Measurements from ENCODE around the gene RPS19BP1.

The RPS19BP1 gene

DNA sequence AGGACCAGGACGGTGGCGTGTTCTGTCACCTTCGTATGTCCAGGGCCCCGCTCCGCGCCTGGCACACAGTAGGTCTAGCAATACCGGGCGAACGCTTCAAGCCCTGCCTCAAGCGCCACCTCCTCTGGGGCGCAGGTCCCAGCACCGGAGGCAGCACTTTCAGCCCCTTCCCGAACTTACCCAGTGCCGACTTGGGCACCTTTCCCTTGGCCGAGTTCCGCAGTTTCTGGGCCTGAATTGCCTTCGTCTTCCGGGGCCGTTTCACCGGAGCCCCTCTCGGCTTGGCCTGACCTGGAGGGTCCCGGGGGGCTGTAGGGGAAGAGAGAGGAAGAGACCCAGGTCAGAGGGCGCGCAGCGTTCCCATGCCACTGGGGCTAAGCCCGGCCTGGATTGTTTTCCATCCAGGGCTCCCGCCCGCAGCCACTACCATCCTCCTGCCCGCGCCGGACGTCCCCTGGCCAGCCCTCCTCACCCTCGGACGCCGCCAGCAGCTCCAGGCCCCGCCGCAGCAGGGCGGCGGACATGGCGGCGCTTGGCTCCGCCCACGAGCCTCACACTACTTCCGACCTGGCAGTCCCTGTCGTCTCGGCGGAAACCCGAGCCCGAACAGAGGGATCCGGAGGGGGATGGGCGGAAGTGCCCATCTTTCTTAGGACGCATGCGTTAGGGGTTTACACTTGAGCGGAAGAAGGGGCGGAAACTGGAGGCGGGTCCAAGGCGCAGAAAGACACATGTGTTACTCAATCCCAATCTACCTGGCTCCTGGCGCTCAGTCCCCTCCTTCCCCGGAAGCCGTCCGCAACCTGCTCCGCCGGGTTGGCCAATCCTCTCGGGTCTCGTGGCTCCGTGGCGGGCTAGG, at the start of gene RPS19BP1:
Gene RPS19BP1, minus strand, starts transcription at position 534 of the 859 bp plus-strand sequence. Its CDS starts 10 bp downstream, at position 524.
- intact Hi-C loops (cut with DNase I), result loop anchor here (5.0 kb wide), 1 partner anchor 815 kb away; the partner anchor contains the start of gene ADSL
- peak; percentile 96 to 99 (median 98) for DNase-seq

DNA sequence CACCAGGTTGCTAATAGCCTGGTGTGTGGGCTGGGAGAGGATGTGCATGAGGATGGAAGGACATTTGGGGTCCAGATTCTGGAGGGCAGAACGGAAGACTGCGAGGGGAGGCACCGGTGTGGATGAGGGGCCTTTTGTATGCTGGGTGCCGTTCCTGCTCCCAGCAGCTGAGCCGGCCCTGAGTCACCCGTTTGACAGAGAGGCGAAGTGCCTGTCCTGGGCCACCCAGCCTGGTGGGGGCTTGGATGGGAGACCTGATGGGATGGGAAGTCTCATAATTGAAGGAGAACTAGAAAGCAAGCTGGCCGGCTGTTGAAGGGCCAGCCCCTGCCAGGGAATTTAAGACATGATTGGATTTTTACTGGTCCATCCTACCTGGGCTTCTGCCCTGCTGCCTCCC, 48.8 kb upstream of the RPS19BP1 start:
- intact Hi-C loops (cut with DNase I), result no loop called here
- DNase-seq, result peak in 3 of 10 donors; percentile 20 to 79 (median 40)

DNA sequence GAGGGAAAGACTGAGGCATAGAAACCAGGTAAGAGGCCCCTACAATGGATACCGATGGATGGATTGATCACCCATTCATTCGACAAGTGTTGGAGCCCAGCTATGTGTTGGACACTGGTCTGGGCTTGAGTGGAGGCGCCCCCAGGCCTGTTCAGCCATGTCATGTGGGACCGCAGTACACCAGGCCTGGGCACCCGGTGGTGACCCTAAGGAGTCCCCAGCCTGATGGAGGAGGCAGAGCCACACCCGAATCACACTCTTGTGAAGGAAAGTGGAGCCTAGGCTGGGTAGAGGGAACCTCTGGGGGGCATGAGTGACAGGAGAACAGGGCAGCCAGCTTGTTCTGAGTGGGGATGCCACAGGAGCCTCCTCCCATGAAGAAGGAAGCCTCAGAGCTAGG, 48.2 kb upstream of the RPS19BP1 start:
- DNase-seq, result peak in 3 of 10 donors; percentile 35 to 55 (median 50)
- intact Hi-C loops (cut with DNase I), result no loop called here

- intact Hi-C loops (cut with DNase I), result no loop called here
- peak in 2 of 10 donors; percentile 42 to 59 for DNase-seq
These were observed 47.5 kb upstream of the RPS19BP1 start for GRCh38 chr22:39580006-39580441.

GRCh38 chr22:39577900-39578299, 45.4 kb upstream of the RPS19BP1 start:
- DNase-seq, result no peak
- intact Hi-C loops (cut with DNase I), result no loop called here

DNA sequence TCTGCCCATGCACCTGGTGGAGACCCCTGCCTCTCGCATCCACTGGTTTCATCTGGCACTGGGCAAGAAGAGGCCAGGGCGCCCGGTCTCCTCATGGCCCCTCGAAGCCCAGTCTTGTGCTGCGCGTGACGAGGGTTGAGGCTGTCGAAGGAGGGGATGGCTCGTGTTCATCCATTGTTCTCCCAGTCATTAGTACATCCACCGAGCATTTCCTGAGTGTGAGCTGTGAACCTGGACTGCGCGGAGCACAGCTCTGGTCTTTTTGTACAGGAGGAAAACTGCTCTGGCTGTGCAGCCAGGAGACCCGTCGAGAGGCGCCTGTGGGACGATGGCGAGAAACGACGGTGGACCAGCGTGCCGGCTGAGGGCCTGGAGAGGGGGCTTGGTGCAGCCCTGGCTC, 44.8 kb upstream of the RPS19BP1 start:
- intact Hi-C loops (cut with DNase I), result no loop called here
- no peak for DNase-seq

- DNase-seq, result no peak
- intact Hi-C loops (cut with DNase I), result no loop called here
These were observed 43.5 kb upstream of the RPS19BP1 start for GRCh38 chr22:39576027-39576426.

GRCh38 chr22:39575552-39575825, 42.9 kb upstream of the RPS19BP1 start:
- intact Hi-C loops (cut with DNase I), result no loop called here

GRCh38 chr22:39574779-39575551, 42.4 kb upstream of the RPS19BP1 start:
- intact Hi-C loops (cut with DNase I), result no loop called here
- DNase-seq, result no peak

More at GRCh38 chr22:39575552-39575825, 42.9 kb upstream of the RPS19BP1 start:
- DNase-seq, result no peak

DNA sequence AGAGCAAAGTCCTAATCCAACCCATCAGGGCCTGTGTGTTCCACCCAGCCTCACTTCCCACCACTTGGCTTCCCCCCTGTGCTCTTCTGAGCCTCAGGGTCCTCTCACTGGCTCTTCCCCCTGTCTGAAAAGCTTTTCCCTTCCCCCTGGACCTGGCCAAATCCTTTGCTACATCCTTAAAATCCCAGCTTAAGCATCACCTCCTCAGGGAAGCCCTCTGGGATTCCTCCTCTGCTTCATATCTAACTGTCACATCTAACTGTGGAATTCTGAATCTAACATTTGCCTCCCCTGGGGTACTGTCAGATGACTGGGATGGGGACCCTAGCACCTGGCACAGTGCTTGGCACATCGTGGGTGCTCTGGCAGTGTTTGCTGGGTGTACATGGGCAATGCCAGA, 39.0 kb upstream of the RPS19BP1 start:
- intact Hi-C loops (cut with DNase I), result no loop called here
- no peak for DNase-seq

DNA sequence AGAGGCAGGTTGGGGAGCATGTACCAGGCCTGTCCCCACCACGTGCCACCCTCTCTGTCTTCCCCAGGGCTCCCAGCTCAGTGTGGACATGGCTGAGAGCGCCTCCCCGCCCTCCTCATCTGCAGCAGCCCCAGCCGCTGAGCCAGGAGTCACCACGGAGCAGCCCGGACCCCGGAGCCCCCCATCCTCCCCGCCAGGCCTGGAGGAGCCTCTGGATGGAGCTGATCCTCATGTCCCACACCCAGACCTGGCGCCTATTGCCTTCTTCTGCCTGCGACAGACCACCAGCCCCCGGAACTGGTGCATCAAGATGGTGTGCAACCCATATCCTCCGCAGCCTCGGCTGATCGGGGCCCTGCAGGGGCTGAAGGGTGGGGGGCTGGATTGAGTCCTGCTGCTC, 38.1 kb upstream of the RPS19BP1 start, which contains the start of gene CACNA1I:
Gene CACNA1I, plus strand, starts transcription at position 89 of the 400 bp plus-strand sequence. Its CDS starts 0 bp downstream, at position 89.
- intact Hi-C loops (cut with DNase I), result no loop called here
- DNase-seq, result peak in 1 of 10 donors; percentile 79

- intact Hi-C loops (cut with DNase I), result no loop called here
- DNase-seq, result no peak
These were observed 37.7 kb upstream of the RPS19BP1 start for GRCh38 chr22:39570226-39570625.

DNA sequence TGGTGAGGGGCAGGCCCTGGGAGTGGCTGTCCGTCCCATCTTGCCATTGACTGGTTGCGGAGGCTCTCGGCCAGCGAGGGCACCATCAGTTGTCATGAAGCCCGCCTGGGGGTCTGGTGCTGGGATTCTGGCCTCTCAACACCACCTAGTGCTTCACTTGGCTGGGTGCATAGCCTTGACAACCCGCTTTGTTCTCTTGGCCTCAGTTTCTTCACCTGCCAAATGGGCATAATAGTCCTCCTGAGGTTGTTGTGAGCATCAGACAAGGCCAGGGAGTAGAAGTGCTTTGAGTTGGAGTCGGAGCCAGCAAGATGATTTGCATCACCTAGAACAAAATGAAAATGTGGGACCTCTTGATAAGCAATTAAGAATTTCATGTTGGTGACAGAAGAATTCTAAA, 36.5 kb upstream of the RPS19BP1 start:
- intact Hi-C loops (cut with DNase I), result no loop called here
- no peak for DNase-seq

GRCh38 chr22:39568278-39568981, 35.9 kb upstream of the RPS19BP1 start:
- DNase-seq, result no peak
- intact Hi-C loops (cut with DNase I), result no loop called here

GRCh38 chr22:39567135-39567946, 34.8 kb upstream of the RPS19BP1 start:
- DNase-seq, result no peak
- intact Hi-C loops (cut with DNase I), result no loop called here

DNA sequence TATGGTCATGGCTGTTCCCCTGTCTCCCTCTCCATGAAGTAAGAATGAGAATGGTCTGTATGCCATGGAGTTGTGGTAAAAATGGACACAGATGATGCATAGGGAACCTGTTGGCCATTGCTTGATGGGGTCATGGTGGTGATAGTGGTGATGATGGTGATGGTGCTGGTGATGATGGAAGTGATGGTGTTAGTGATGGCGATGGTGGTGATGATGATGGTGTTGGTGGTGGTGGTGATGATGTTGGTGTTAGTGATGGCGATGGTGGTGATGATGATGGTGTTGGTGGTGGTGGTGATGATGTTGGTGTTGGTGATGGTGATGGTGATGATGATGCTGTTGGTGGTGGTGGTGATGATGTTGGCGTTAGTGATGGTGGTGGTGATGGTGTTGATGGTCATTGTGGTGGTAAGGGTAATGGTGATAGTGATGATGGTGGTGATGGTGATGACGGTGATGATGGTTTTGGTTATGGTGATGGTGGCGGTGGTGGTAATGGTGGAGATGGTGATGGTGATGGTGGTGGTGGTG, 32.9 kb upstream of the RPS19BP1 start:
- DNase-seq, result no peak
- intact Hi-C loops (cut with DNase I), result no loop called here

DNA sequence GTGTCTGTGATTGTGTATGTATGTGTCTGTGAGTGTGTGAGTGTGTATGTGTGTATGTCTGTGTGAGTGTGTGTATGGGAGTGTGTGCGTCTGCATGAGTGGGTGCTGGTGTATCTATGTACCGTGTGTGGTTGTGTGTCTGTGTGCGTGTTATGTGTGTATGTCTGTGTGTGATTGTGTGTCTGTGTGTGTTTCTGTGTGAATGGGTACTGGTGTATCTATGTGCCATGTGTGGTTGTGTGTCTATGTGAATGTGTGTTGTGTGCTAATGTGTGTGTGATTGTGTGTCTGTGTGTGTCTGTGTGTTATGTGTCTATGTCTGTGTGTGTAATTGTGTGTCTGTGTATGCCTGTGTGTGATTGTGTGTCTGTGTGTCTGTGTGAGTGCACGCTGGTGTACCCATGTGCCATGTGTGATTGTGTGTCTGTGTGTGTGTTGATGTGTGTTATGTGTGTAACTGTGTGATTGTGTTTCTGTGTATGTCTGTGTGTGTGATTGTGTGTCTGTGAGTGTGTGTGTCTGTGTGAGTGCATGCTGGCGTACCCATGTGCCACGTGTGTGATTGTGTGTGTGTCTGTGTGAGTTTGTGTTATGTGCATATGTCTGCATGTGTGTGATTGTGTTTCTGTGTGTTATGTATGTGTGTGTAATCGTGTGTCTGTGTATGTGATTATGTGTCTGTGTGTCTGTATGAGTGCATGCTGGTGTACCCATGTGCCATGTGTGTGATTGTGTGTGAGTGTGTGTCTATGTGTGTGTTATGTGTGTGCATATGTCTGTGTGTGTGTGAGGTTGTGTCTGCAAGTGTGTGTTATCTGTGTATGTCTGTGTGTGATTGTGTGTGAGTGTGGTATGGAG, 31.3 kb upstream of the RPS19BP1 start:
- intact Hi-C loops (cut with DNase I), result no loop called here
- no peak for DNase-seq

GRCh38 chr22:39562839-39563489, 30.4 kb upstream of the RPS19BP1 start:
- intact Hi-C loops (cut with DNase I), result no loop called here
- no peak for DNase-seq
